Measurements from ENCODE around the gene CCDC38.
"Not testable (repeated sequence)": the region's sequence is repeated elsewhere in the genome, so short reads cannot be mapped to it uniquely, and the experiment has no call there.

Gene CCDC38

DNA sequence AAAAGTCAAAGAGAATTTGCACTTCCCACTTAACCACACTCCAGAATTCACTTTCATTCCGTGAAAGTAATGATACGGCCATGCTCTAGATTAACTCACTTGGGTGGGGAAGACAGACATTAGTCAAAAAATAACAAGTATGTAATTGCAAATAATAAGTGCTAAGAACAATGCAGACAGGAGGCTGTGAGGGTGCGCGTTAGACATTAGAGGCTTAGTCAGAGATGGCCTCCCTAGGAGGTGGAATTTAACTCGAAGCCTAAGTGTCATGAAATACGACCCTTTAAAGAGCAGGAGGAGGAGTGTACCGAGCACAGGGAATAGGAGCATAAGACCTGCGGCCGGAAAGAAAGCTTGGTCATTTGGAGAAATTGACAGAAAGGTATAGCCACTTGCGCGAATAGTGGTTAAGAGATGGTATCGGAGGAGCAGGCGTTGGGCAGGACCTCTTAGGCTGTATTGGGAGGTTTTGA, 83.0 kb downstream of the CCDC38 start:
- Histone ChIP-seq H3K4me1 (ENCODE audit: control insufficient read depth, insufficient read depth, low read length) (peaks cover 17% of the 10 kb centered on the region), H3K27me3 (ENCODE audit: control insufficient read depth in 1 of 2, insufficient read depth in 2 of 2, low read length in 2 of 2) (no peaks in the 10 kb centered on the region), H3K4me3 (ENCODE audit: low read length in 2 of 2) (peak overlapping the region; percentile 78 to 95), H3K36me3 (ENCODE audit: control insufficient read depth in 2 of 2, insufficient read depth in 2 of 2, low read length in 2 of 2) (peaks cover 8 to 13% of the 10 kb centered on the region in 2 donors), H3K9ac (ENCODE audit: low read length in 2 of 2) (peak overlapping the region; percentile 79 to 86), H3K27ac (ENCODE audit: low read length) (peak overlapping the region; percentile 53), H3K9me3 (ENCODE audit: control insufficient read depth in 2 of 2, low read length in 2 of 2) (no peaks in the 10 kb centered on the region)

DNA sequence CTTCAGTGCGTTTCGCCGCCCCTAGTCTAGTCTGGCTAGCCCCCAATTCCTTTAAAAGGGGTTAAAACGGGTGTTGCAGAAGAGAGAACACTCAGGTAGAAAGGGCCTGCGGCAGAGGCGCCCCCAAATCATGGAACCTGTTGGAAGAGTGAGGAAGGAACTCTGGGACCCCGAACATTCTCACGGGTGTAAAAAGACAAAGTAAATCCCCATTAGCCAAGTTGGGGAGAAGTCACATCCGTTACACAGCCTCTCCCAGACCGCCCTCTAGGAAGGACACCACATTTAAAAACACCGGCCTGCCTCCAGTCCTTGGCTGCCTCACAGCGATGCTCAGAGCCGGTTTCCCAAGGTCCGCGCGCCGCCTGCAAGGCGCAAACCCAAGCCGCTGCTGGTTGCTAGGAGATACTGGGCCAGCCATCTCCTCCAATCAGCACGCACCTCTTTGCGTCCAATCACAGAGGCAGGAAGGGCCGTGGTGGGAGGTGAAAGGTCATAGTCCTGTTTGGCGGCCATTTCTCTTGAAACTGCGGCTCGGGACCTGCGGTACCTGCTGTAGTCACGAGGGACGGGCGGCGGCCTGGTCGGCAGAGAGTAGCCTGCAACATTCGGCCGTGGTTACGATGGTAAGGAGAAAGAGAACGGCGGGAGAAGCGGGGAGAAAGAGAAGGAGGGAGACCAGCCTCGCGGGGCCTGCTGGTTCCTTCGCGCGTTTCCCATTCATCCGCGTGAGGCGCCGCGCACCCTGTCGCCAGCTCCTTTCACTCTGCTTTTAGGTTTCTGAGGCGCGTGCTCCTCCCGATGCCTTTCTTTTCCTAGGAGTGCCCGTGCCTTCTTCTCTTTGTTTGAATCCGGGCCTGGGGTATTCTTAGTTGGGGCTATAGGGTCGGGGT, 83.7 kb downstream of the CCDC38 start, which contains the start of gene SNRPF:
SNRPF (plus strand) TSS at position 502 of the 893 bp plus-strand sequence; CDS start at position 624, 122 bp downstream.
- no peaks in the 10 kb centered on the region for H3K27me3 ChIP-seq (ENCODE audit: control insufficient read depth in 1 of 2, insufficient read depth in 2 of 2, low read length in 2 of 2)
- H3K9me3 ChIP-seq (ENCODE audit: control insufficient read depth in 2 of 2, low read length in 2 of 2): no peaks in the 10 kb centered on the region
- peak within 1 kb of the TSS; percentile 53 for H3K27ac ChIP-seq (ENCODE audit: low read length)
- peak within 1 kb of the TSS; percentile 78 to 95 for H3K4me3 ChIP-seq (ENCODE audit: low read length in 2 of 2)
- peaks cover 8 to 12% of the 10 kb centered on the region in 2 donors for H3K36me3 ChIP-seq (ENCODE audit: control insufficient read depth in 2 of 2, insufficient read depth in 2 of 2, low read length in 2 of 2)
- peak within 1 kb of the TSS; percentile 79 to 86 for H3K9ac ChIP-seq (ENCODE audit: low read length in 2 of 2)
- peaks cover 17% of the 10 kb centered on the region for H3K4me1 ChIP-seq (ENCODE audit: control insufficient read depth, insufficient read depth, low read length)

DNA sequence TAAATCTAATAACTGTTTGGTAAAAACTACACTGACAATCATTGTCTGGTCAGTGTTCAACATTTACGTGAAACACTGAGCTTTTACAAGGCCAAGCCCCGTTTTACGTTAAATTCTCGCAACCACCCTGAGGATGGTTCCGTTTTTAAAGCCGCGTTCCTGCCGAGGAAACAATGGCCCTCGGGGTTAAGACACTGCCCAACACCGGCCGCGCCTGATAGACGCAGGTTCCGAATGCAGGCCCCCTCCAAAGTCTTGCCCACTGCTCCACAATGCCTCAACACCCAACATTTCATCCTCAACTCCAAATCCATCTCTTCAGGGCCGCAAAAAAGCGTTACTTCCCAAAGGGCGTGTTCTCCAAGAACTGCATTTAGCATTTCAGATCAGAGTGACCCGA, 84.6 kb downstream of the CCDC38 start:
- Histone ChIP-seq H3K36me3 (ENCODE audit: control insufficient read depth in 2 of 2, insufficient read depth in 2 of 2, low read length in 2 of 2) (peaks cover 6 to 8% of the 10 kb centered on the region in 2 donors), H3K4me1 (ENCODE audit: control insufficient read depth, insufficient read depth, low read length) (peaks cover 17% of the 10 kb centered on the region), H3K9me3 (ENCODE audit: control insufficient read depth in 2 of 2, low read length in 2 of 2) (no peaks in the 10 kb centered on the region), H3K27me3 (ENCODE audit: control insufficient read depth in 1 of 2, insufficient read depth in 2 of 2, low read length in 2 of 2) (peaks cover 0 to 3% of the 10 kb centered on the region in 2 donors), H3K9ac (ENCODE audit: low read length in 2 of 2) (no peak overlapping the region), H3K27ac (ENCODE audit: low read length) (no peak overlapping the region), H3K4me3 (ENCODE audit: low read length in 2 of 2) (peak overlapping the region; percentile 78 to 95)

DNA sequence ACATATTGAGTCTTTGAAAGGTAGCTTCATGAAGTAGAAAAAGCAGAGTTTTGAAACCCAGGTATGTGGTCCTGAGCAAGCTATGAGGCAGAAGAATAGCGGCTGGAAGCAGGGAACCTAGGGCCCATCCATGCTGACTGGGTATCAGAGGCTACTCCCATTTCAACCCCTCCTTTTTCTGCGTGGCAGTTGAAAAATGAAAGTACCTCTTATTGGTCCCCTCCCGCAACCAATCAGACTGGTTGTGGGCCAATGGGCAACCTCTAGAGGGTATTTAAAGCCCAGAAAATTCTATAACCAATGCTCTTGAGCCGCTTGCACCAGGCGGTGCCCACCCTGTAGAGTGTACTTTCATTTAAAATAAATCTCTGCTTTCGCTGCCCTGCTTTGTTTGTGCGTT, 85.3 kb downstream of the CCDC38 start:
- Histone ChIP-seq H3K9ac (ENCODE audit: low read length in 2 of 2) (no peak overlapping the region), H3K36me3 (ENCODE audit: control insufficient read depth in 2 of 2, insufficient read depth in 2 of 2, low read length in 2 of 2) (peaks cover 3 to 5% of the 10 kb centered on the region in 2 donors), H3K27me3 (ENCODE audit: control insufficient read depth in 1 of 2, insufficient read depth in 2 of 2, low read length in 2 of 2) (peaks cover 0 to 3% of the 10 kb centered on the region in 2 donors), H3K9me3 (ENCODE audit: control insufficient read depth in 2 of 2, low read length in 2 of 2) (no peaks in the 10 kb centered on the region), H3K27ac (ENCODE audit: low read length) (no peak overlapping the region), H3K4me1 (ENCODE audit: control insufficient read depth, insufficient read depth, low read length) (peaks cover 17% of the 10 kb centered on the region), H3K4me3 (ENCODE audit: low read length in 2 of 2) (no peak overlapping the region)

DNA sequence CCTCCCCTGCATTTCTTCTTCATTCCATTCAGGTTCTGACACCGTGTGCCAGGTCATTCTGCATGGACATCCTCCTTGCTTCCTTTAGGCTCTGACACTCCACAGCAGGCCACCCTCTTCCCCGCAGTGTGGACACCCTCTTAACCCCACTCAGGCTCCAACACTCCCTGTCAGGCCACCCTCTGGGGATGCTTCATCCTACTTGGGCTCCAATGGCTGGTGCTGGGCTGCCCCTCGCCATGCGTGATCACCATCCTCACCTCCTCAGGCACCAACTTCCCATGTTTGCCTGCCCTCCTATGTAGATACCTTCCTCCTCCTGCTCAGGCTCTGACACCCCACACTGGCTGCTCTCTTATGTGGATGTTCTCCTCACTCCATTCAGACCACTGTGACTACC, 90.3 kb downstream of the CCDC38 start:
- Histone ChIP-seq H3K27ac (ENCODE audit: low read length) (no peak overlapping the region), H3K9ac (ENCODE audit: low read length in 2 of 2) (no peak overlapping the region), H3K9me3 (ENCODE audit: control insufficient read depth in 2 of 2, low read length in 2 of 2) (no peaks in the 10 kb centered on the region), H3K4me1 (ENCODE audit: control insufficient read depth, insufficient read depth, low read length) (no peaks in the 10 kb centered on the region), H3K4me3 (ENCODE audit: low read length in 2 of 2) (no peak overlapping the region), H3K36me3 (ENCODE audit: control insufficient read depth in 2 of 2, insufficient read depth in 2 of 2, low read length in 2 of 2) (no peaks in the 10 kb centered on the region), H3K27me3 (ENCODE audit: control insufficient read depth in 1 of 2, insufficient read depth in 2 of 2, low read length in 2 of 2) (peaks cover 0 to 3% of the 10 kb centered on the region in 2 donors)

DNA sequence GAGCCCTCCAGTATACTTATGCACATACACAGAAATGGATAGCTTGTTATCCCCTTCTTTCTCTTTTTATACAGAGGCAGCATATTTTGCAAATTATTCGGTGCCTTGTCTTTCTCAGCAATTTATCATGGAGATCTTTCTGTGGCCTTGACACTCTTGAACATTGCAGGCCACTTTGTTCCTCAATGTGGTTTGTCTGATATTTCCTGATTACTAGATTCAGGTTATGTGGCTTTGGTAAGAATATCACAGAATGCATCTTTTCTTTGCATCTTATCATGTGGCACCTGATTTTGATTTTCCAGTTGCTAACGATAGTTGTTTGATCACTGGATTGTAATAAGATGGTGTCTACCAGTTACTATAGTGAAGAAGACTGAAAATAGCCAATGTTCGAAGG, 90.8 kb downstream of the CCDC38 start:
- Histone ChIP-seq H3K27ac (ENCODE audit: low read length) (no peak overlapping the region), H3K9me3 (ENCODE audit: control insufficient read depth in 2 of 2, low read length in 2 of 2) (no peaks in the 10 kb centered on the region), H3K4me1 (ENCODE audit: control insufficient read depth, insufficient read depth, low read length) (no peaks in the 10 kb centered on the region), H3K4me3 (ENCODE audit: low read length in 2 of 2) (no peak overlapping the region), H3K27me3 (ENCODE audit: control insufficient read depth in 1 of 2, insufficient read depth in 2 of 2, low read length in 2 of 2) (peaks cover 0 to 3% of the 10 kb centered on the region in 2 donors), H3K9ac (ENCODE audit: low read length in 2 of 2) (no peak overlapping the region), H3K36me3 (ENCODE audit: control insufficient read depth in 2 of 2, insufficient read depth in 2 of 2, low read length in 2 of 2) (no peaks in the 10 kb centered on the region)

DNA sequence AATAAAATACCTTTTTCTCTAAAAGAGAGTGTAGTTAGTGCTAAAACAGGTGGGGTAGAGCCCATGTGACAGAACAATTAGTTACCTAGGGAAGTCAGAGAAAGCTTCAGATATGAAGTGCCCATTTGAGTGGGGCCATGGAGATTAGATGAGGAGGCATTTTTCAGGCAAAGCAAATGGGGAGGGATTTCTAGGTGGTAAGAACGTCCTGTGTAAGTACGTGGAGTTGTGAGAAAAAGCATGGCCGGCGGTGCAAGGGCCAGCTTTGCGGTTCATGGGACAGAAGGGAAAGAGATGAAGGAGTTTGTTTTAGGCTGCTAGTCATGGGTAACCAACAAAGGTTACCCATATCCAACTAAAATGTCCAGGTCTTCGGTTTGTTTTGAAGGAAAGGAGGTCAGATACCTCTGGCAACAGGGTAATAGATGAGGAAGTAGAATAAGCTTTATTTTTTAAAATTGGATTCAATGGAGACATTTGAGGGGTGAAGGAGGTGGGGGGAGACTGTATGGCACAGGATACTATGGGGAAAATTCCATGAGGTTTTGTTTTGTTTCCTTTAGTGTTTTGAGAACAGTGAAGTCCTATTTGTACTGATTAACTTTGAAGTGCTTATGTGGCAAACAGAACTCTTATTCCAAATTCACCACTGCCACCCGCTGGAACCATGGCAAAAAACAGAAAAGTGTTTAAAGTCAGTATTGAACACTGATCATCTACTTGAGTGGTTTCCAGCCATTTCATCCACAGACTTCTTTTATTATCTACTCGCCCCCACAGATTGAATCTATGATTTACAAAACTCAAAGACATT, 93.6 kb downstream of the CCDC38 start:
- Histone ChIP-seq H3K4me1 (ENCODE audit: control insufficient read depth, insufficient read depth, low read length) (no peaks in the 10 kb centered on the region), H3K36me3 (ENCODE audit: control insufficient read depth in 2 of 2, insufficient read depth in 2 of 2, low read length in 2 of 2) (no peaks in the 10 kb centered on the region), H3K27ac (ENCODE audit: low read length) (no peak overlapping the region), H3K9ac (ENCODE audit: low read length in 2 of 2) (no peak overlapping the region), H3K9me3 (ENCODE audit: control insufficient read depth in 2 of 2, low read length in 2 of 2) (no peaks in the 10 kb centered on the region), H3K4me3 (ENCODE audit: low read length in 2 of 2) (no peak overlapping the region), H3K27me3 (ENCODE audit: control insufficient read depth in 1 of 2, insufficient read depth in 2 of 2, low read length in 2 of 2) (peaks cover 4 to 6% of the 10 kb centered on the region in 2 donors)

DNA sequence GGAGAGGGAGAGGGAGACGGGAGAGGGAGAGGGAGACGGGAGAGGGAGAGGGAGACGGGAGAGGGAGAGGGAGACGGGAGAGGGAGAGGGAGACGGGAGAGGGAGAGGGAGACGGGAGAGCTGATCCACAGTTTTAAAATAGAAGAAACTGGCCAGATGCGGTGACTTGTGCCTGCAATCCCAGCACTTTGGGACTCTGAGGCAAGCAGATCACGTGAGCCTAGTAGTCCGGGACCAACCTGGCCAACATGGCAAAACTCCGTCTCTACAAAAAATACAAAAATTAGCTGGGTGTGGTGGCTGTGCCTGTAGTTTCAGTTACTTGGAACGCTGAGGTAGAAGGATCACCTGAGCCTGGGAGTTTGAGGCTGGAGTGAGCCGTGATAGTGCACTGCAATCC, 100.0 kb downstream of the CCDC38 start:
- H3K36me3 ChIP-seq (ENCODE audit: control insufficient read depth in 2 of 2, insufficient read depth in 2 of 2, low read length in 2 of 2); H3K27ac ChIP-seq (ENCODE audit: low read length); H3K27me3 ChIP-seq (ENCODE audit: control insufficient read depth in 1 of 2, insufficient read depth in 2 of 2, low read length in 2 of 2); H3K9me3 ChIP-seq (ENCODE audit: control insufficient read depth in 2 of 2, low read length in 2 of 2); H3K4me1 ChIP-seq (ENCODE audit: control insufficient read depth, insufficient read depth, low read length); H3K9ac ChIP-seq (ENCODE audit: low read length in 2 of 2): not testable (repeated sequence)
- peak overlapping the region in 1 of 2 donors; percentile 49 for H3K4me3 ChIP-seq (ENCODE audit: low read length in 2 of 2)

DNA sequence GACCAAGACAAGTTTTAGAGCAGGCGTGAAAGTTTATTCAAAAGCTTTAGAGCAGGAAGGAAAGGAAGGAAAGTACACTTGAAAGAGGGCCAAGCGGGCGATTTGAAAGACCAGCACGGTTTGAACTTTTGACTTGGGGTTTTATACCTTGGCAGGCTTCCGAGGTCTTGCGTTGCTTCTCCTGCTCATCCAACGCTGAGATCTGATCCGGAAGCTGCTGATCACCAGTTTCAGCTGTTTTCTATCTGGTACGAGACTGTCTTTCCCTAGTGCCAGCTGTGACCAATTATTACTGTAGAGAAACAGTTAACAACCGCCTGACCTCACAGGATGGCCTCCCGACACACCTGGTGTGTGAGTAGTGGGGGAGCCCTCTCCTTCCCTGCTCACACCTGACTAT, 104.3 kb downstream of the CCDC38 start:
- no peaks in the 10 kb centered on the region for H3K4me1 ChIP-seq (ENCODE audit: control insufficient read depth, insufficient read depth, low read length)
- no peaks in the 10 kb centered on the region for H3K9me3 ChIP-seq (ENCODE audit: control insufficient read depth in 2 of 2, low read length in 2 of 2)
- H3K9ac ChIP-seq (ENCODE audit: low read length in 2 of 2): no peak overlapping the region
- H3K27ac ChIP-seq (ENCODE audit: low read length): no peak overlapping the region
- peak overlapping the region in 1 of 2 donors; percentile 29 for H3K4me3 ChIP-seq (ENCODE audit: low read length in 2 of 2)
- H3K27me3 ChIP-seq (ENCODE audit: control insufficient read depth in 1 of 2, insufficient read depth in 2 of 2, low read length in 2 of 2): peaks cover 0 to 4% of the 10 kb centered on the region in 2 donors
- H3K36me3 ChIP-seq (ENCODE audit: control insufficient read depth in 2 of 2, insufficient read depth in 2 of 2, low read length in 2 of 2): no peaks in the 10 kb centered on the region

DNA sequence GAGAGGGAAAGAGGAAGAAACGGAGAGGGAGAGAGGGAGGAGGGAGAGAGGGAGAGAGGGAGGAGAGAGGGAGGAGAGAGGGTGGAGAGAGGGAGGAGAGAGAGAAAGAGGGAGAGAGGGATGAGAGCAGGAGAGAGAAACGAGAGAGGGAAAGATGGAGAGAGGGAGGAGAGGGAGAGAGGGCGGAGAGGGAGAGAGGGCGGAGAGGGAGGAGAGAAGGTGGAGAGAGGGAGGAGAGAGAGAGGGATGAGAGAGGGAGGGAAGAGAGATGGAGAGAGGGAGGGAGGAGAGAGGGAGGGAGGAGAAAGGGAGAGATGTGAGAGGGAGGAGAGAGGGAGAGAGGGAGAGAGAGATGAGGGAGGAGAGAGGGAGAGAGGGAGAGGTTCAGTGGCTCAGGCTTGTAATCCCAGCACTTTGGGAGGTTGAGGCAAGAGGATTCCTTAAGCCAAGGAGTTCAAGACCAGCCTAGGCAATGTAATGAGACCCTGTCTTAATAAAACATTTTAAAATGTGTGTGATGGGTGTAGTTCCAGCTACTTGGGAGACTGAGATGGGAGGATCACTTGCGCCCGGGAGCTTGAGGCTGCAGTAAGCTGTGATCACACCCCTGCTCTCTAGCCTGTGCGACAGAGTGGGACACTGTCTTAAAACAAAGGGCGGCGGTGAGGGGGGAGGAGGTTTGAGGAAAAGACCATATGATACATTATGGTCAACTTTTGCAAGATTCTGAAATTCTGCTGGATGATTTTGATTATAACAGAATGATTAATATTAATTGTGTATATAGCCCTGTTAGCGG, 105.0 kb downstream of the CCDC38 start:
- H3K27ac ChIP-seq (ENCODE audit: low read length): no peak overlapping the region
- no peaks in the 10 kb centered on the region for H3K36me3 ChIP-seq (ENCODE audit: control insufficient read depth in 2 of 2, insufficient read depth in 2 of 2, low read length in 2 of 2)
- H3K9me3 ChIP-seq (ENCODE audit: control insufficient read depth in 2 of 2, low read length in 2 of 2): no peaks in the 10 kb centered on the region
- H3K4me1 ChIP-seq (ENCODE audit: control insufficient read depth, insufficient read depth, low read length): no peaks in the 10 kb centered on the region
- no peaks in the 10 kb centered on the region for H3K27me3 ChIP-seq (ENCODE audit: control insufficient read depth in 1 of 2, insufficient read depth in 2 of 2, low read length in 2 of 2)
- H3K9ac ChIP-seq (ENCODE audit: low read length in 2 of 2): no peak overlapping the region
- H3K4me3 ChIP-seq (ENCODE audit: low read length in 2 of 2): no peak overlapping the region
